Muscle of arm (tissue), 12 donors: ENCODE data around the gene DSCAM. TPM values are rescaled to one million over a fixed set of nuclear protein-coding genes. Genes with fewer than 3 reads are reported as not detected.

ENCODE experiments used
- DNase-seq: peaks from one replicate; pipeline ENCODE4 v3.0.0-alpha.2; 2013
- polyA plus RNA-seq, 12 donors: library from polyadenylated mRNA; unstranded; fragments of 120-200 nt; gene quantifications; one replicate each; pipeline ENCODE4 v1.2.1, GENCODE V29; 2013; ENCODE audit not compliant: insufficient read length in 12 of 12

Gene DSCAM
- polyA plus RNA-seq, 12 donors: 0.54 to 2.2 (median 1.4) TPM; not detected in 1

DNA sequence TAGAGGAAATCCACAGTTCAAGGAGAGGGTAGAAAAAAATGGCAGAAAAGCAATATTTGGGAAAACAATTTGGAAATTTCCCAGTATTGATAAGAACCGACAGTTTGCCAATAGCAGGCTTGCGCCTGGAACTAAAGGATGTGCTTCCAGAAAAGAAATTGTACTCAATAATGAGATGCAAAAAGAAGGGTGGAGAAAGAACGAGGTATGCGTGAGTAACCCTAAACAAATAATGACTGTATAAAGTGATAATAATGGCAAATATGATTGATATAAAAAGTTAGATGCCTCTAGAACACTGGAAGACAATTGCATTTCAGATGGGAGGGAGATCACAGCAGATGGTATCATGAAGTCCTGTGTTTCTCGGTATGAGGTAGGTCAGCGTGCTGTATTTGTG, 458.9 kb downstream of the DSCAM start:
- no peak for DNase-seq

DNA sequence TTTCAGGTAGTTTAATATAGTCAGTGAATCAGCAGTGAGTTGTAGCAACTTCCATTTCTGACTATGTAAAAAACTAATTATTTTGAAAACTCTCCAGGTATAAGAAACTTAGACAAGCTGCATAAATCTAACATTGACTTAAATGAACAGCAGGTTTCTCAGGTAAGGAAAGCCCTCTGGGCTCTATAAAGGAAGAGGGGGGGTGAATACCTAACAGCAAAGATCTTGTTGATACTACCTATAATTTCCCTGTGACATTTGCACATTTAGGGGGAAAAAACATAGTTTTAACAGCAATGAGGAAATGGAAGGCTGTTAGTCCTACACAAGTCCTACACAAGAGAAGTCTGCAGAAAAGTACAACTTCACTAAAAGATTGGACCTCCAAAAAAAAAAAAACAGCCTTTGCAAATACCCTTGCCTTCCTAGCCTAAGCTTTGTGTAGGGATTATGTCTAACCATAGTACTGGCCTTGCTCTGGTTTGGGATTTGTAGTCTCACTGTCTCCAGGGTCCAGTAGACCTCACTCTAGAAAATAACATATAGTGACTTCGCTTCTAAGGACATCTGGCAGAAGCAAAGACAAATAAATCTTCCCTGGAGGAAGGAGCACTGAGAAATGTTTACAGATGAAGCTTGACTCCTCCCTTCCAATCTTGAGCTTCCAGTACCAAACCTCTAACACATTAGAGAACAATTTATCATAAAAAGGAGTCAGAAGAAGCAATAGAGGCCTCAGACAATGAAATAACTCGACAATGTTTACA, 459.8 kb downstream of the DSCAM start:
- no peak for DNase-seq

DNA sequence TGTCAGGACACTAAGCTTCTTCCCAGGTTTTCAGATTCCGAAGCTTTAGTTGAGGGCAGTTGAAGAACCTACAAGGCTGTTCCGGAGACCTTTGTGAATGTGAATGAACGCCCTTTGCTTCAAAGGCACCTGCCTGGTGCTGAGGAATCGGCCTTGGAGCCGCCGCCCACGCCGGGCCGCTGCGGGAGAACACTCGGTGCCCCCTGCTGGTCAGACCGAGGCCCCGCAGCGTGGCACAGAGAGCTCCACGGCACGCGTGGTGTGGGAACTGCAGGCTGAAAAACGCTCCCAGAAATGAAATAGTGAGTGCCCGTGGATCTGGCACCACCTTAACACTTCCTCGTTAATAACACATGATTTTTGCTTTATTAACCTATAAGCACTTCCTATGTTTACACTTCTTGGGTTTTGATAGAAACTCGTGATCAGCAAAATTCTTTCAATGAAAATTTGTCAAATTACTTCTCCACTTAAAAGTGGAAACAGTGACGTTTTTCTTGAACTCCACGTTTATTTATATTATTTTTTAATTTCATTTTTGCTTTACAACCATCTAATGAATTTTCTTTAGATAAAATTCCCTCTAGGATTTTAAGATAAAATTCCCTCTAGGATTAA, 460.6 kb downstream of the DSCAM start:
- DNase-seq: peak; percentile 24

DNA sequence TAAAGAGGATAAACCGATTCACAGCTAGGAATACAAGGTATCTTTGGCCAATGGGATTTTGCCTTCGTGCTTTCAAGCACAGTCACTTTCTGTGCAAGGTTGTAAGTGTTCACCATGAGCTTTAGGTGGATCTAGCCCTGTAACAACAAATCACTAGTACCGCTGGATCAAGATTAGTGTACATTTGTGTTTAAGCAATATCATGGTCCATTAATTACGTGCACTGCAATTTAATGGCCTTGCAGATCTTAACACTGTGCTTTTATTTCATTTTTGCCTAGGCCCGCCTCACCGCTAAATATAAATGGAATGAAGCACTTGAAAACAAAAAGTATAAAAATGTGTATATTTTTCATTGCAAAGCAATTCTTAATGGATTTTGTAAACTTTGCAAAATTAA, 461.1 kb downstream of the DSCAM start:
- no peak for DNase-seq

DNA sequence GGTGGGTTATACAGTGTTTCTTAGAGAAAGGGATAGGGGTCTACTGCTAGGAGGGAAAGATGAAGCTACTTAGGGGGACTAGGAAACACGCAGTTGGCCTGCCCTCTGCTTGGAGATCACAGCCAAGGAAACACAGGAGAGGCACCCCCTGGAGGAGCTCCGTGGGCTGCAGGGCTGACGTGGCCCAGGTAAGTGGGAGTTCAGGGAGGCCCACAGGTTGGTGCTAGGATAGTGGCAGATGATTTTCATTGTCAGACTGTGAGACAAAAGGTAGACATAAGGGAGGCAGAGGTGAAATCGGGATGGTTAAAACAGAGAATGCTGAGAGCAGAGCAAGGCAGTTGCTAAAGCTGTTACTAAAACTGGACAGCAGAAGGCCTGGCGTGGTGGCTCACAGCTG, 463.0 kb downstream of the DSCAM start:
- DNase-seq: no peak

DNA sequence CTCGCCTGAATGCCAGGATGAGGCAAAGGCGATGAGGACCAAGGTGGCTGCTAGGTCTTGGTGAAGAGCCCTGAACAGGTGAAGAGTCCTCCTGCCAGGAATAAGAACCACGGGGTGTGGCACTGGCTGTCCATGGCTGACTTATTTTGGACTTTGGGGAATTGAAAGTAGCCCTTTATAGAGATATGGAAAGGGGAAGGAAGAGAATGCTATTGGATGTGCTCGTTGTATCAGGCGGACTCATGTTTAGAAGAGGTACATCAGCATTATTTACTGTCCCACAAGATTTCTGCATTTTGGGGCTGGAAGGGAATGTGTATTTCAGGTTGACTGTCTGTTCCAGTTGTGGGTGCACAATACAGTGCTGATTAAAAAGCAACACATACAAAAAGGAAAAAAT, 465.8 kb downstream of the DSCAM start:
- DNase-seq: peak; percentile 3

DNA sequence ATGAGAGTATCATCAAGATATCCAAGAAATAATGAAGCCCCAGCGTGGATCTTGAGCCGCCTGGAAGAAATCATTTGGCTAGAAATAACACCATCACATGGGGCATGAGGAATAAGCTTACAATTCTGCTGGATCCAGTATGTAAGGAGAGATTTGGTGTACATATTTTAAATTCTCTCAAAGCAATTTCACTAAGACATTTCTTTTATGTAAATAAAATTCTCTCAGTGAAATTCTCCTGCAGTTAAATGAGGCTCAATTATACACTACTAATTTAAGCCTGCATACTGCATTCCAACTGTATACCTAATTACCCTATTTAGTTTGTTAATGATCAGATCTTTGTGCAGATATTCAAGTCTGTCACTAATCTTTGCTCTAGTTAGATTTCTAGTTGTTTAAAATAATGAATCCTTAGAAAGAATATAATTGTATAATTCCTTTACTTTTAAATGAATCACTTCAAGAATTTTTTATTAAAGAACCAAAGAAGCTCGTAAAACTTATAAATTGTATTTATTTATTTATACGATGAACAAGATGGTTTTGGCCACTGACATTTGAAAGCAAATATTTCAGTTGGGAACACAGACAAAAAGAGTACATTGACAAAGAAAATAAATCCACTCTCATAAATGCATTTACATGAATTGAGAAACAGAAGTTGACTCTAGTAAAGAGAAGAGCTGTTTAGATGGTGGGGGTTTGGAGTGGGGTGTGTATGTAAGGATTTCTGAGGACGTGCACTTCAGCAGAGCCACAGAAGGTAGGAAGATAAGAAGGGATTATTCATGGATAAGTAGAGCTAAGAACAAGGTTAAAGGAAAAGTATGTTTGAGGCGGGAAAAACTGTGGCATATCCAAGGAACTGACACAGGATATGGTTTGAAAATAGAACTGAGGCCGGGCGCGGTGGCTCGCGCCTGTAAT, 466.8 kb downstream of the DSCAM start:
- no peak for DNase-seq

DNA sequence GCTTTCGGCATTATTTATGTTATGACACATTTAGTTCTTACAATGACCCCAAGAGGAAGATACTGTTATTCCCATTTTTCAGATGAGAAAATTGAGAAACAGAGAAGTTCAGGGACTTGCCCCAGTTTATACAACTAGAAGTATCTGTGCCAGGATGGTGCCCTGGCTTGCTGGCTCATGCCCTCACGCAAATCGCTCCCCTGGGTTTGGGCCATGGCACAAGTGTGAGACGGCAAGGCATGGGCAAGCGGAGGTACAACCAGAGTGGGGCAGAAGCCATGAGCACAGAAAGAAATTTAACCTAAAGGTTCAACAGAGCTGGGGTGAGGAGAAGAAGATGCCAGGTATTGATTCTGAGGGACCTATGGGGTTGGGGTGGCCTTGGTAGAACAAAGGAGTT, 469.8 kb downstream of the DSCAM start:
- no peak for DNase-seq

DNA sequence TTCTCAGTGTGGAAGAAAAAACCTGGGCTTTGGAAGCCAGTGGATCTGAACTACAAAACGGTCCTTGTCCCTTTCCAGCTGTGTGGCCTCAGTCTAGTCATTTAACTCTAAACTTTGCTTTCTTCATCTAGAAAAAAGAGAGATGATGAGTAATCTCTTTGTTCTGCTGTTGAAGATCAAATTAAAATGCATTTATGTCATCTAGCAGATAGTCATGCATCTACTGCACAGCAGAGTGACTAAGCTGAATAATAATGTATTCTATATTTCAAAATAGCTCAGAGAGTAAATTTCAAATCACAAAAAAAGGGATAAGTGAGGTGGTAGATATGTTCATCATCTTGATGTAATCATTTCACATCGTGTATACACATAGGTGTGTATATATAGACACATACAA, 473.2 kb downstream of the DSCAM start:
- no peak for DNase-seq

DNA sequence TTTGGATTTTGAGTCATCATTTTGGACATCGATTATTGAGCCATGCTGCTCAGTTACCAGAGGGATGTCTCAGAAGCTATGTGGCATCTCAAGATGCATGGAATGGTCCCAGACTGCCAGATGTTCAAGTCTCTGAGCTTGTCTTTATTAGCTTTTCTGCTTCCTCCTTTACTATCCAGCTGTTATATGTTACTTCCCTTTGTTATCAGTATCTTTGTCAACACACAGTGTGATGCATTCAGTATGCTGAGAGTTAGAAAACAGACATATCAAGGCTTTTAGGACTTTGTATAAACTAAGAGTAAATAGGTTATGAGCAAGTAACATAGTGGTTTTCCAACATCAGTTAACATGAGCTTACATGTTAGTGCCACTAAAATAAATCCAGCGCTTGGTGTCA, 474.5 kb downstream of the DSCAM start:
- no peak for DNase-seq

DNA sequence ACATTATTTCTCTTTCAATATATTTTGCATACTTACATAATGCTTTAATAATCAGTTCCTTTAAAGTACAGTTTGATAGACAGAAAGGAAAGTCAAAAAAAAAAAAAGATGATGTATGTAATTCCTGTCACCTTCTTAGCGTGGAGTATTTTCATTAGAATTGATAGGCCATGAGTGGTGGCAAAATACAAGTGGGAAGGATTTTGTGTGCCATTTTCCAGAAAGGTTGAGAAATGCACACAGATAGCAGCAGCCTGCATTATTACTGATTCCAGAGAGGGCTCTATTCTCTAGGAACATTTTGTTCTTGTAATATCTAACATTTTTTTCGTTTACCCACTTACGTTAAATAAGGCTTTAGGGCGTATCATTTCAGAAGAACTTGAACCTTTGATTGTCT, 475.6 kb downstream of the DSCAM start:
- no peak for DNase-seq

DNA sequence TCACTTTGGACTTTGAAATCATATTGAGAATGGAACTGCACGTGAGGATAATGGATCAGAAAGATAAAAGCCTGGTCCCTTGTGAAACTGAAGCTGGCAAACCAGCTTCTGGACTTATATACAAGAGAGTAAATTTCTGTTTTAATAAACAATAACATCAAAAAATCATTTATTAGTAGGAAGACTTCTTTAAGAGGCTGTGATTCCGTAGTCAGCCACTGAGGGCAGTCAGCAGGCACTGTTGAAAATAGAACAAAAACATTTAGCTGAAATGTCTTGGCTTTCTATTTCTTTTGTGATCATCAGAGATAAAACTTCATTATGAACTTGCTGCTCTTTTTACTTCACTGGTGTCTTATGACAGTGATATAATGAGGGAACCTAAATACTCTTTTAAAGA, 490.3 kb downstream of the DSCAM start:
- DNase-seq: no peak

DNA sequence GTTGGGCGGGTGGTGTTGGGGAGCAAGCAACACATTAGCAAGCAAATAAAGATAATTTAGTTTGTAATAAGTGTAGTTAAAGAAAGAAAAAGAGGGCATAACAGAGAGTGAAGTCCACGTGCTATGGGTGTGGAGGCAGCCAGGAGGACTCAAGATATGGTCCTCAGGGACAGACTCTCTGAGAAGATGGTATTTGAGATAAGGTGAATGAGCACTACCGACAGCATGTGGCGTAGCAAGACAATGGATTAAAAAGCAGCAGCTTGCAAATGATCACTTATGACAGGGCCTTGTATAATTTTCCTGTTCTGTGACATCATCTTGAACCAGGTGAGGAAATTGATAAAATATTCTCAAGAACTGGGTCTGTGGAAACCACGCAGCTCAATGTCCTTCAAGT, 491.9 kb downstream of the DSCAM start:
- DNase-seq: no peak

DNA sequence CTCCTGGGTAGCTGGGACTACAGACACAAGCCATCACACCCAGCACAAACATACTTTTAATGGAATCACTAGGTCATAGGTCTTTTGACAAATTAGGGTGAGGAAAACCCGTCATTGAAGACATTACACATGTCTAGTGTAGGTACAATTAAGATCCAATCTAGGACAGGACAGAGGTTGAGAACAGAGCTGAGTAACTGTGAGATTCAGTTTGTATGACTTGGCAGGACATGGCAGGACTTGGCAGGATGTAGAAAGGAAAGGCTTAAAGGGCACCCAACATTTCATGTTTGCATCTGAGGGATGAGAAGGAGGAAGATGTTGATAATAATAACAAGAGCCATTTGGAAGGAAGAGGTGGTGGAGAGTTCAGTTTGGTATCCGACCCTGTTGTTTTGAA, 496.0 kb downstream of the DSCAM start:
- no peak for DNase-seq

DNA sequence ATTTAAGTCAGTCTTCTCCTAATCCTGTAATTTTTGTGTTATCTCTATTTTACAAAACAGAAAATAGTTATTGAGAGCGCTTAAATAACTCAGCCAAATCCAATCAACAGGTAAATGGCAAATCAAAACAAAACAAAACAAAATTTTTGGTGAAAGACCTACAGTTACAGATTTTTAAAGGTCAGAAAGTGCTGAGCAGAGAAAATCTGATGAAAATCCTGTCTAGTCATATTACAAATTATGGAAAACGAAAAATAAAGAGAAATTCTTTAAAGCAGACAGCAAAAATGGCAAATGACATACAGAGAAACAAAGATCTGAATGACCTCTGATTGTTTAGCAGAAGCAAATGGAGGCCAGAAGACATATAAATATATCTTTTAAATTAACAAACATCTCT, 497.4 kb downstream of the DSCAM start:
- no peak for DNase-seq

DNA sequence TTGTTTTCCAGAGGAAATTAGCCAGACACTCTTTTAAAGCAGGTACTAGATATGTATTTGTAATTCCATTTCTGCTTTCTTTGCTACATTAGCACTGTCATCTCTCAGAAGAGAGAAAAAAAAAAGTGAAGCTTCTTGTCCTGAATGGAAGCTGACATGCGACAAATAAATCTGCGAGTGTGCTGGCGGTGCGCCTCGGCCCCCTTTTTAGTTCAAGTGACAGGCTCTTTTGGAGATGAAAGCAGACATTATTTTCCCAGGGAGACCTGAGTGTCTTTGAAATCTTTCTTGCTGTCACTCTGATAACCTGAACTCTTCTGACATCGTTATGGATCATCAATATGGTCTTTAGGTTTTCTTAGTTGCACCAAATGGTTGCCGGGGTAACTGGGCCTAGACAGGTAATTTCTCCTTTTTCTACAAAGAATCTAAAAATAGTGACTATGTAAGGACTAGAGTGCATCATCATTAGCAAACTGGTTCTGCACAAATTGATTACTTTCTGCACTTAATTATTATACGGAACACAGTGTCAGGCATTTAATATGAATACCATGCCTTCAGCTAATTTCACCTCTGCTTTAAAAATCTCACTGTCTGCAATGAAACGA, 501.1 kb downstream of the DSCAM start:
- no peak for DNase-seq

DNA sequence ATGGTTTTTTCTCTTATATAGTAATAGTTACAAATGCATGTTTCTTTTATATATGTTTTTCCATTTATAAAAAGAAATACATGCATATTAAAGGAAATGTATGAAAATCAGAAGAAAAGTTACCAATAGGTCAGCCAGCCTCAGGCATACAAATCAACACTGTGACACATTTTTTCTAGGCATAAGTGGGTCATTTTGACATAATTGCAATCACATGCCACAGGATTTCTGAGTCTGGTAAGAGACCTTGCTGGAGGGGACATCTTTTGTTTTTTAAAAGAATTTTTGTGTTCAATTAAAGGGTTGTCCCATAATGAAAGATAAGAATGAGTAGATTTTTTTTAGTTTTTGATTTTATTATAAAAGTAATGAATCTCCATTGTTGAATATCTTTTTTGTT, 506.6 kb downstream of the DSCAM start:
- DNase-seq: no peak

DNA sequence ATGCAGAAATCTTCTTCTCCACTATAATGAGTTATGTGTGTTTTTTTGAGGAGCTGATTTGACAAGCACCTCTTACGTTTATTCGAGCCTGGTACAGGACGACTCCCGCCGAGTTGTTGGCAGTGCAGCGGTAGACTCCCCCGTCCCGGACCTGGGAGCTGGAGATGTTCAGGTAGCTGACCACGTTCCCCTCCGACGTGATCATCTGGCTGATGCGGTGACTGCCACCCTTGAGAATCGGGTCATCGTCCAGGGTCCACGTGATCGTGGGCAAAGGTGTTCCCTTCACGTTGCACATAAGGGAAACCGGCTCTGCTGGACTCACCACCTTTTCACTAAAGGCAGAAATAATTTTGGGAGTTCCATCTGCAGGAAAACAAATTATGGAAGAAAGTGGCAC, 507.9 kb downstream of the DSCAM start:
- no peak for DNase-seq

DNA sequence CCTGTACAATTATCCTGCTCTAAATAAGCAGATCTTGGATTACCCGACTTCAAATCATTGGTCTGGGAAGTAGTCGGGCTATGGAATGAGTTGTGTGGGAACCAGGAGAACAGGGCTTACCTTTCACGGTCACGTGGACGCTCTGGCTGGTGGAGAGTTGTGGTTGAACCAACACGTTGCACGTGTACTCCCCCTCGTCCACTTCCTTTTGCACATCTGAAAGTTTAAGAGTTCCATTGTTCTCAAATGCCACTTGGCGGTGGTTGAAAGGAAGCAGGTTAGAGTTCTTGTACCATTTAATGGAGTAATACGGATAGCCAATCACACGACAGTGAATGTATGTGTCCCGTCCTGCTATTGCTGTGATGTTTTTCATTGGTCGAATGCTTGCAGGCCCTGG, 509.0 kb downstream of the DSCAM start:
- no peak for DNase-seq

DNA sequence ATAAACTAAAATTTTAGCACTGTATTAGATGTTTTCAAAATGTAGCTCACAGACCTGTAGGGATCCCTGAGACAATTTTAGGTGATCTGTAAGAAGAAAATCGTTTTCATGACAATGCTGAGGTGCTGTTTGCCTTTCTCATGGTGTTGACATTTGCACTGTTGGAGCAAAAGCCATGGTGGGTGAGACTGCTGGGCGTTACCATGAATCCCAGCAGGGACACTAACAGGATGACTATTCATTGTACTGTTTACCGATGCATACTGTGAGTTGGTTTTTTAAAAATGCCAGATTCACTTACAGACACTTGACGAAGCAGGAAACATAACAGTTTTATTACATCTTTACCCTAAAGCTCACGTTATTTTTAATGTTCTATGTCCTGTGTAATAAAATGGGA, 511.3 kb downstream of the DSCAM start:
- DNase-seq: no peak

DNA sequence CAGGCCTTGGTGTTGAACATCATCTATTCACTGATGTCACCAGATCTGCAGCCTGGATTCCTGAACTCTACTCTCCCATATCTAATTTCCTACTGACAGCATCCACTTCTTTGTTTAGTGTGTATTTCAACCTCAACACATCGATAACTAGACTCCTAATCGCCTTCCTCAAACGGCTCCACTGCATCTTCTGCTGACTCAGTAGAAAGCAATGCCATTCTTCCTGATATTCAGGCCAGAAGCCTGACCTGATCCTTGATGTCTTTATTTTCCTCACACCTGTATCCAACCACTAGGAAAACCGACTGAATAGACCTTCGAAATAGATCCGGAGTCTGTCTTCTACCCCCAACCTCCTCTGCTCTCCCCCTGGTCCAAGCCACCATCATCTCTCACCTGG, 512.8 kb downstream of the DSCAM start:
- DNase-seq: no peak

DNA sequence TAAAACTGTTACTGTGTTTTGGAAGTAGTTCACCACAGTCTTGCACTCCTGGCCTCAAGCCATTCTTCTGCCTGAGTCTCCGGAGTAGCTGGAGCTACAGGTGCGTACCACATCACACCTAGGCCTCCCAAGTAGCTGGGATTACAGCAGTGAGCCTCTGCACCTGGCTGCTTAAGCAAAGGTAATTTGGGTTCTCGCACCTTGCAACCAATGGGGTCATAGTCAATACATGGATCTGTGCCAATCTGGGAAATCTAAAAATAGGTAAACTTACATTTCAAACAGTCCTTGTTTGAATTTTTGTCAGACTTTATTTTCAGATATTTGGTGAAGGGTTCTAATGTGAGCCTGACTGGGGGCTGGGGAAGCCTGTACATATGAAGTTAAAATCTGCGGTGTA, 513.2 kb downstream of the DSCAM start:
- no peak for DNase-seq
